ENCODE measurements around the gene RPP25. TPM values are rescaled to one million over a fixed set of nuclear protein-coding genes. Genes with fewer than 3 reads are reported as not detected.
"Not testable (repeated sequence)": the region's sequence is repeated elsewhere in the genome, so short reads cannot be mapped to it uniquely, and the experiment has no call there.

The RPP25 gene
- total and polyA plus RNA-seq, 2 donors (not counting 1 experiment from before 2014, with no cell fraction given), result 0.92 to 3.1 TPM

DNA sequence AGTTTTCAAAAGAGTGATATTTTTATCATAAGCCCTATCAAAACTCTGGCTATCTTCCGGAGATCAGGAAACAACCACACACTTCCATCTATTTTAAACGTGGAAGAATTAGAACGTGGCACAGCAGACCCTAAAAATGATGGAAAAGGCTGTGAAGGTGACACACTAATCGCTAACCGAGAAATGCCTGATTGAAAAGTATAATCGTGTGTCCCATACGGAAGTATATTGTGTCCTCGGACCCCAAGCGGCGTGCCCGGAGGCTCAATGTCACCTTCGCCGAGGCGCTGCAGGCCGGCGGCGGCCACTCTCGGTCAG lies 19.3 kb downstream of the RPP25 start:
- Histone ChIP-seq H2AFZ (ENCODE audit: insufficient read depth, low read depth, low read length, poor library complexity, severe bottlenecking) (peak overlapping the region; percentile 98), H3K79me2 (ENCODE audit: control insufficient read depth, insufficient read depth, low read length) (peaks cover 55% of the 10 kb centered on the region), H3K4me3 (ENCODE audit: control extremely low read depth in 1 of 5, extremely low read depth in 1 of 5, insufficient read depth in 1 of 5, low read depth in 2 of 5, low read length in 4 of 5) (peak overlapping the region; percentile 81 to 92 (median 85)), H3K9me3 (ENCODE audit: control extremely low read depth in 1 of 3, control insufficient read depth in 2 of 3, insufficient read depth in 1 of 3, low read length in 2 of 3) (no peaks in the 10 kb centered on the region), H3K9ac (ENCODE audit: low read length) (peak overlapping the region; percentile 91), H3K27ac (ENCODE audit: low read length in 2 of 2) (peak overlapping the region; percentile 63 to 89), H3K4me1 (ENCODE audit: control insufficient read depth in 2 of 2, insufficient read depth in 2 of 2, low read length in 2 of 2) (peaks cover 9 to 13% of the 10 kb centered on the region in 2 donors), H3K27me3 (replicated peaks in 1 of 4; ENCODE audit: control extremely low read depth in 1 of 4, control insufficient read depth in 3 of 4, insufficient read depth in 4 of 4, low read length in 3 of 4) (no peaks in the 10 kb centered on the region), H3K4me2 (replicated peaks; ENCODE audit: low read depth, low read length, poor library complexity, severe bottlenecking) (peak overlapping the region; percentile 89), H4K20me1 (ENCODE audit: control insufficient read depth, insufficient read depth, low read length, poor library complexity, severe bottlenecking) (peaks cover 26% of the 10 kb centered on the region), H3K36me3 (replicated peaks in 1 of 2; ENCODE audit: control extremely low read depth in 1 of 2, control insufficient read depth in 1 of 2, extremely low read depth in 1 of 2, insufficient read depth in 2 of 2, low read length in 1 of 2) (peaks cover 0 to 5% of the 10 kb centered on the region in 2 experiments)
- intact Hi-C loops (cut with micrococcal nuclease), result loop anchor here (5.0 kb wide), 5 partner anchors 45 to 690 kb away; partner anchors contain the start of genes C15orf39, MAN2C1, MPI and SIN3A
- TF ChIP-seq EZH2 (IDR thresholded peaks at IDR 0.05; ENCODE audit: borderline replicate concordance, insufficient read depth, low read depth, low read length, poor library complexity, severe bottlenecking) (no peak), CTCF (IDR thresholded peaks at IDR 0.05) (no peak)
- H3K27me3 Mint-ChIP-seq, result no peaks in the 10 kb centered on the region
- peaks cover 26% of the 10 kb centered on the region for H3K4me1 Mint-ChIP-seq
- DNase-seq, result no peak
- WGBS (ENCODE audit: insufficient coverage), result 0% methylated on average over 16 of the region's 18 CpGs
- CTCF ChIA-PET, result interaction anchor here (0.9 to 1.6 kb wide), 5 partner anchors 14 to 166 kb away, joined by 3 to 12 read pairs (median 7); partner anchors contain the start of gene FAM219B
- no peaks in the 10 kb centered on the region for H3K9me3 Mint-ChIP-seq (ENCODE audit: insufficient read depth)
- no peak for ATAC-seq (ENCODE audit: low read depth)
- POLR2A ChIA-PET, result interaction anchor here (0.5 to 1.5 kb wide), 2 partner anchors 20 to 141 kb away, joined by 3 to 7 read pairs; partner anchors contain the start of gene RPP25
- H3K4me3 Mint-ChIP-seq, result peak overlapping the region; percentile 97
- peak overlapping the region; percentile 95 for H3K27ac Mint-ChIP-seq

GRCh38 chr15:74935193-74935592 lies 21.4 kb downstream of the RPP25 start:
- peaks cover 14 to 16% of the 10 kb centered on the region in 2 donors for H3K4me1 ChIP-seq (ENCODE audit: control insufficient read depth in 2 of 2, insufficient read depth in 2 of 2, low read length in 2 of 2)
- H3K9me3 ChIP-seq (ENCODE audit: control extremely low read depth in 1 of 3, control insufficient read depth in 2 of 3, insufficient read depth in 1 of 3, low read length in 2 of 3); H3K9ac ChIP-seq (ENCODE audit: low read length); H3K27me3 ChIP-seq (replicated peaks in 1 of 4; ENCODE audit: control extremely low read depth in 1 of 4, control insufficient read depth in 3 of 4, insufficient read depth in 4 of 4, low read length in 3 of 4); H3K27ac Mint-ChIP-seq; H3K9me3 Mint-ChIP-seq (ENCODE audit: insufficient read depth); H3K36me3 ChIP-seq (replicated peaks in 1 of 2; ENCODE audit: control extremely low read depth in 1 of 2, control insufficient read depth in 1 of 2, extremely low read depth in 1 of 2, insufficient read depth in 2 of 2, low read length in 1 of 2); H3K4me2 ChIP-seq (replicated peaks; ENCODE audit: low read depth, low read length, poor library complexity, severe bottlenecking); H3K27ac ChIP-seq (ENCODE audit: low read length in 2 of 2); H3K4me3 ChIP-seq (ENCODE audit: control extremely low read depth in 1 of 5, extremely low read depth in 1 of 5, insufficient read depth in 1 of 5, low read depth in 2 of 5, low read length in 4 of 5); DNase-seq; H3K27me3 Mint-ChIP-seq; POLR2A ChIA-PET; ATAC-seq (ENCODE audit: low read depth); H2AFZ ChIP-seq (ENCODE audit: insufficient read depth, low read depth, low read length, poor library complexity, severe bottlenecking): not testable (repeated sequence)
- peaks cover 33% of the 10 kb centered on the region for H3K4me1 Mint-ChIP-seq
- H3K4me3 Mint-ChIP-seq, result peak overlapping the region; percentile 64
- peaks cover 74% of the 10 kb centered on the region for H3K79me2 ChIP-seq (ENCODE audit: control insufficient read depth, insufficient read depth, low read length)
- H4K20me1 ChIP-seq (ENCODE audit: control insufficient read depth, insufficient read depth, low read length, poor library complexity, severe bottlenecking), result peaks cover 26% of the 10 kb centered on the region
- CTCF ChIA-PET, result interaction anchor here (0.6 to 1.0 kb wide), 2 partner anchors 15 to 33 kb away, joined by 3 to 4 read pairs; no protein-coding TSS in a partner anchor
- 100% methylated on average over 2 of the region's 3 CpGs for WGBS (ENCODE audit: insufficient coverage)
- intact Hi-C loops (cut with micrococcal nuclease), result loop anchor here (5.0 kb wide), 5 partner anchors 43 to 692 kb away; partner anchors contain the start of genes C15orf39, MAN2C1, MPI and SIN3A
